SK-N-SH (cell line): ENCODE results near the gene RP2.

Experiments used
- NFIC ChIP-seq: IDR thresholded peaks from 2 replicates; pipeline ENCODE4 v1.4.0; 2012; ENCODE audit warnings: borderline replicate concordance
- RAD21 ChIP-seq: IDR thresholded peaks from 2 replicates; pipeline ENCODE4 v1.6.1; 2012; ENCODE audit warnings: mild to moderate bottlenecking, low read length
- TF ChIP-seq, protein P1 (sequence below): IDR thresholded peaks from 2 replicates; pipeline ENCODE4 v1.4.0; 2012; ENCODE audit warnings: low read depth
- TF ChIP-seq, protein P2 (sequence below): fragments of 200-600 bp; sonication (generic); IDR thresholded peaks from 2 replicates; pipeline ENCODE4 v1.6.1; 2017; ENCODE audit warnings: antibody characterized with exemption, mild to moderate bottlenecking, moderate library complexity

DNA sequence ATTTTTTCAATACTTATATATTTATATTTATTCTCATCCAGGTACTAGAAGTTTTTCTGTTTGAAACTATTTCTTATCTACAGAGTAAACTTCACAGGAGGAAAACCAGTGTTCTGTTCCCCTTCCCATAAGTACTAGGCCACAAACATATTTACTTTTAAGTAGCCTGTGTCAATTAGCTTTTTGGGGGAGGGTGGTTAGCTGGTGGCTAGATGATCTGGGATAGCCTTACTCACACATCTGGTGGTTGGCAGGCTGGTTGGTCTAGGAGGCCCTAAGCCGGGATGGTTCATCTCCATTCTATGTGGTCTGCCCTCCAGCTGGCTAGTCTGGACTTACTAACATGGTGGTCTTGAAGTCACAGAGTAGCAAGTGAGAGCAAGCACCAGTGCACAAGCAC lies 81.6 kb downstream of the RP2 start:
- TF ChIP-seq, protein P1, sequence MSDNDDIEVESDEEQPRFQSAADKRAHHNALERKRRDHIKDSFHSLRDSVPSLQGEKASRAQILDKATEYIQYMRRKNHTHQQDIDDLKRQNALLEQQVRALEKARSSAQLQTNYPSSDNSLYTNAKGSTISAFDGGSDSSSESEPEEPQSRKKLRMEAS, result no peak
- TF ChIP-seq, protein P2, sequence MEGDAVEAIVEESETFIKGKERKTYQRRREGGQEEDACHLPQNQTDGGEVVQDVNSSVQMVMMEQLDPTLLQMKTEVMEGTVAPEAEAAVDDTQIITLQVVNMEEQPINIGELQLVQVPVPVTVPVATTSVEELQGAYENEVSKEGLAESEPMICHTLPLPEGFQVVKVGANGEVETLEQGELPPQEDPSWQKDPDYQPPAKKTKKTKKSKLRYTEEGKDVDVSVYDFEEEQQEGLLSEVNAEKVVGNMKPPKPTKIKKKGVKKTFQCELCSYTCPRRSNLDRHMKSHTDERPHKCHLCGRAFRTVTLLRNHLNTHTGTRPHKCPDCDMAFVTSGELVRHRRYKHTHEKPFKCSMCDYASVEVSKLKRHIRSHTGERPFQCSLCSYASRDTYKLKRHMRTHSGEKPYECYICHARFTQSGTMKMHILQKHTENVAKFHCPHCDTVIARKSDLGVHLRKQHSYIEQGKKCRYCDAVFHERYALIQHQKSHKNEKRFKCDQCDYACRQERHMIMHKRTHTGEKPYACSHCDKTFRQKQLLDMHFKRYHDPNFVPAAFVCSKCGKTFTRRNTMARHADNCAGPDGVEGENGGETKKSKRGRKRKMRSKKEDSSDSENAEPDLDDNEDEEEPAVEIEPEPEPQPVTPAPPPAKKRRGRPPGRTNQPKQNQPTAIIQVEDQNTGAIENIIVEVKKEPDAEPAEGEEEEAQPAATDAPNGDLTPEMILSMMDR, result no peak
- no peak for TF ChIP-seq NFIC
- TF ChIP-seq RAD21, result no peak
